ENCODE results near the gene ZIC1. TPM values are rescaled to one million over a fixed set of nuclear protein-coding genes. Genes with fewer than 3 reads are reported as not detected.

The ZIC1 gene
- total RNA-seq, 1 donor from 2014 or later = 0.36 TPM

- no peak for ATAC-seq
Observed at GRCh38 chr3:147422601-147423536, 13.7 kb downstream of the ZIC1 start.

- ATAC-seq = no peak
Observed at GRCh38 chr3:147423537-147423797, 14.3 kb downstream of the ZIC1 start.

DNA sequence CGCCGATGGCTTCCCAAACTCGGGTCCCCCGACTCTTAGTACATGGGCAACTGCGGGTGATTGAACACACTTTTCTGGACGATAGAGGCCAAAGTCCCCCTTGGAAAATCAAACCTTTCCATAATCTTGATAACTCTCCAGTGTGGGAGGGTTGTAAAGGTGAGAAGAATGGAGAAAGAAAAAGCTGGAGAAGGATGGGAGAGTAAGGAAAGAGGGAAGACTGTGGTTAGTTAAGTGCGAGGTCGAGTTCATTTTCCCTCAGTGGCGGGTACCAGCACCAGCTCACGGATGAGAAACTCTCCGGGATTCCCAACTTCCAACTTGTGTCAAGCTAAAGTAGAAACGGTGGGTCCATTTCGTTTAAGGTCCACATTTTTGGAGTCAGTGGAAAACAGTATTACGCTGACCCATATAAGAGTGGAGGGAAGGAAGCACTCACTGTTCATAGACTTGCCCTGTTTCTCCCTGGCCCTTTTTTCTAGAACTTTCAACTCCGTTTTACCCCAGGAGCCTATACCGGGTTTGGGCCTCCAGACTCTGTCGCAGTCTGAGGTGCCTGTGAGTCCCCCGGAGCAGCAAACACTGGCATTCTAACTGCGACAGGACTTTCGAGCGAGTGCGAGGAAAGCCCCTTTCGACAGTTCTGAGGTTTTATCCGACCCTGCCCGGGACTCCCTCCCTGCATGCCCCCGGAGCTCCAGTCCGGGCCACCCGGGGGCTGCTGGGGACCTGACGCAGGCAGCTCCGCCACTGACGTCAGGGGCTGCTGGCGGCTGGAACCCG, 14.8 kb downstream of the ZIC1 start:
- no peak for ATAC-seq

DNA sequence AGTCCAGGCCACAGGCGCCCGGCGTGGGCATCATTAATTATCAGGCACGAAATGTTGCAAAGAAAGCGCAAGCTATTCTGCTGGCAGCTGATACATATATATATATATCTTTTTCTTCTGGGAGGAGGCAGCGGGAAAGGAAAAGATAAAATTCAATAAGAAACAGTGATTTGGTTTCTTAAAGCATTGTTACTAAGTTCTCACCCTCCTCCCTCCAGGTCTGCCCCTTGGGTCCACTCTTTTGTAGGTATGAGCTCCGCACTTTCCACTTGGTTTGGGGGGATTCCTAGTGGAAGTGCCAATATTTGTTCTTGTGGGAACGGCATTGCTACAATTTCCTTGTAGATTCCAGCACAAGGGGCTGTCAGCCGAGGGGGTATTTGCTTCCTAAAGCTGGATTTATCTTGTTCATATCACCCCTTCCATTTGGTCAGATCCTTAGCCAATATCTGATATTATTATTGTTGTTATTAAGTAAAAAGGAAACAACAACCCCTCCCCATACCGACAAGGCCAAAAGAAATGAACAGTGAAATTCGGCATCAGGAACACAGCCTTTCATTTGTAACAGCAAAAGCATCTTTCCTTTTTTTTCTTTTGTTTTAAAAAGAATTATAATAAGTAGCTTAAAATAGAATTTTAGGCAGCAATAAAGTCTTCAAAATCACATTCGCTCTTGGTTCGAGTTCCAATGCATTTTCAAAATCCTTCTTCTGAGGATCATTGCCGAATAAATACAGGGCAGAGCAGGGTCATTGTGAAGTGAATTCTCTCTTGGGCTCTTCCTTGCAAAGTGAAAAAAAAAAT, 15.6 kb downstream of the ZIC1 start:
- no peak for ATAC-seq

DNA sequence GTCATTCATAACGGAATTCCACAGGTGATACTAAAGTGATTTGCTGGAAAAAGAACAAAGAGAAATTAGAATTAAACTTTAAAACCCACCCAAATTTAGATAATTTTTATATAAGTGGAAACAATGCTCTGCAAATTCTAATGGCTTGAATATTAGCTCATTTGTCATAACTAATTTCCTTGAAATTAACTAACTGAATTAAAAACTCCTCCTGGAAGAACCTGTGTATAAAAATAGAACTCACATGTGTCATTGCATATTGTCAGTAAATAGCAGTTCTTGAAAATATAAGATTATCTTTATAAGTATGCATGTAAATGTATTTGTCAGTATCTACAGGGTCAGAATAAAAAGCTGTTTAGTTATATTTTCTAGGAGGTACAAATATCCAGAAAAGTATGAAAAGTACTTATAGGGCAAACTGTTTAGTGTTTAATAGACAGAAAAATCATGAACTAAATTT, 16.3 kb downstream of the ZIC1 start:
- ATAC-seq = no peak

DNA sequence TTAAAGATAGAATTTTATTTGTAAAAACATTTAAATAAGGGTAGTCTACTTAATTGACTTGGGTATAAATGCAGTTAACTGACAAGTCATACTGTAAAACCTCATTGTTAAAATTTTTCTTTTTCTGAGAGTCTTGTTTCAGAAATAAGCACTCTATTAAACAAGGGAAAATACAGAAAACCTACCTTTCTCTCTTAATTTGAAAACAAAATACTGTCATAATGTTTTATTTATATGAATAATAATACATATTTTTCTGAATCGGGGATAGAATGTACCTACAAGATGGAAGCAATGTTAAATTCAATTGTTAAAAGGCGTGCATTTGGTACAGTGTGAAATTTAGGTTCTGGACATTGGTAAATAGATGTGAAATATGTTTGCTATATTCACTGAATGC, 17.8 kb downstream of the ZIC1 start:
- no peak for ATAC-seq

DNA sequence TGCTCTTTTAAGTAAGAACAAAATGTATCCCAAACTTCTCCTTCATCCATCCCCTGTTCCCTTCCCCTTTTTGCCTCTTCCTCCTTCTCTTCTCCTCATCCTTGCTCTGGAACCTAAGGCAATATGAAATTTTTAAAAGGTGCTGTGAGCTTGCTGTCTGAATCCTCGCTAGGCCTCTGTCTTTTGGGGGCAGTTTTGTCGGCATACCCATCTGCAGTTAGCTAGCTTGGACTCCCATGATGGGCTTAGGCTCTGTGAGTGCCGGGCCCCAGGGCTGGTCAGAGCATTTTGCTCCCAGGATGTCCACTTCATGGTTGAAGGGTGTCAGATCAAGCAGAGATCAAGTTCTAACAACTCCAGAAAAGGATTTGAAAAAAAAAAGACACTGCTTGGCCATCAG, 18.6 kb downstream of the ZIC1 start:
- ATAC-seq = no peak

- no peak for ATAC-seq
Observed at GRCh38 chr3:147428326-147428725, 19.2 kb downstream of the ZIC1 start.

GRCh38 chr3:147428754-147429153, 19.6 kb downstream of the ZIC1 start:
- ATAC-seq = no peak

DNA sequence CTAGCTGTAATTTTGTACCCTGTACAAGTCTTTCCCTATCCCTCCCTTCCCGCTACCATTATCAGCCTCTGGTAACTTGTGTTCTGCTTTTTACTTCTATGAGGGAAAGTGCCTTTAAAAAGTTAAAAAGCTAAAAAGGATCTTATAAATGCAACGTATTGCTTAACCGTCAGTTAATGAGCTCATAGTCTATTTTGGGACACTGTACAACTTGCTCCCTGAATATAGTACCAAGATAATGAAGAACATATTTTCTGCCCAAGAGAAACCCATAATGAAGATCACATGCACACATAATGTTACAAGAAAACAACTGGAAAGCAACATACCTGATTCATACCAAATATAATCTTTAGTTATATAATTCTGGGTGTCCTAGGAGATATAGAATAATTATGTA, 22.6 kb downstream of the ZIC1 start:
- no peak for ATAC-seq

- no peak for ATAC-seq
Observed at GRCh38 chr3:147447224-147447623, 38.1 kb downstream of the ZIC1 start.

DNA sequence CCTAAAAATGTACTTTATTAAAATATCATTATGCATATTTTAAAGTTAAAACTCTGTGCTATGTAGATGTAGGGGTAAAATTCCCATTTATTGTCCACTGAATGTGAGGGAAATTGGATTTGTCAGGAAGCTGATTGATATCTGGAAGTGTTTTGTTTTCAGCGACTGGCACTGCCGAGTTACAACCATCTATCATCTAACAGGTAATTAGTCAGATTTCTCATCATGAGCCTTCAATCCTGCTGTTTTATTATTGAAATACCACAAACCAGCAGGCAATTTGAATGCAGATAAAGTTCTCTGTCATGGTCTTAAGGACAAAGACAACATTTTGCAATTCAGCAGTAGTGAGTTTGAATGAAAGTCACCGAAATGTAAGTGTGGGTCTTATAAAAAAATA, 40.5 kb downstream of the ZIC1 start:
- no peak for ATAC-seq

DNA sequence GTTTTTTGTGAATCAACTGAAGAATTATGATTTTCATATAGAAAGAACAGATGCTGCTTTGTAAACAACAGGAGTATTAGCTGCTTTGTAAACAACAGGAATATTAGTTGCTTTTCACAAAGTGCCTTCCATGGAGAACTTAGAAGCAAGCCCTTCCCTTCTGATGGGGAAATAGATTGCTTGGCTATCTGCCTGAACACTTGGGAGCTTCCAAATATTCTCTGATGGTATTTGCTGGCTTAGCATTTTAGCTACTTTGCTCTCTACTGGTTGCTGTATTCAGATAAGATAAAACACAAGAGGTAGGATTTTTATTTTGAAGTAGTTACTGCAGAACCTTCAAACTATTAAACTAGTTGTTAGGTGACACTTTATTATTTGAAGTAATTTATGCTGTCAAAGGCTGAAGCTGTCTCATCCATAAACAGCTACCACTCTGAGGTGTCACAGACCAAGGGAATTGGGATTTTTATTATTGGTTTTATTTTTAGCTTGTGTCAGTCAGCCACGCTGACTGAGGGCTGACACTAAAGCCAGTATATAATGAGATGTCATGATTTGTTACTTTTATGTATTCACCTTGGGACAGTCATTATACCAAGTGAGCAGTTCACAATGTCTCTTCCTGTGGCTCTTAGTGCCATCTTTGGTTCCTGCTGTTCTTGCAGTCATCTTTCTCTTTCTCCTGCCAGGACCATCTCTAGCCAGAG, 50.0 kb downstream of the ZIC1 start:
- no peak for ATAC-seq

- no peak for ATAC-seq
Observed at GRCh38 chr3:147462856-147463255, 53.7 kb downstream of the ZIC1 start.

Other genes with a start within 250 kb of the ZIC1 start
- not detected for gene ZIC4, start 2.8 kb upstream of the ZIC1 start, total RNA-seq